Measurements from ENCODE around the gene ZNF584. TPM values are rescaled to one million over a fixed set of nuclear protein-coding genes. Genes with fewer than 3 reads are reported as not detected.
A peak's percentile ranks its signal among the peaks of the same experiment; 100 is the strongest.

ZNF584 gene
- total and polyA plus RNA-seq, 8 donors, result 4.1 to 8.5 (median 5.1) TPM

GRCh38 chr19:58366585-58367430, 41.6 kb upstream of the ZNF584 start:
- intact Hi-C loops (cut with DNase I), result no loop called here
- no peak for DNase-seq
- Histone ChIP-seq H3K4me1 (no peaks in the 10 kb centered on the region), H3K27ac (no peak overlapping the region), H3K4me3 (no peak overlapping the region), H3K27me3 (no peaks in the 10 kb centered on the region), H3K36me3 (no peaks in the 10 kb centered on the region), H3K9me3 (no peaks in the 10 kb centered on the region)
- TF ChIP-seq CTCF (IDR thresholded peaks at IDR 0.05), result no peak
- 88 to 90% methylated on average over 32 of the region's 32 CpGs for WGBS, 2 donors
- no peak for FAIRE-seq
- no peak for ATAC-seq

- ATAC-seq (no peak), DNase-seq (no peak), FAIRE-seq (no peak)
- 83 to 86% methylated on average over 103 to 106 of the region's 106 CpGs for WGBS, 2 donors
- Histone ChIP-seq H3K4me1 (no peaks in the 10 kb centered on the region), H3K36me3 (no peaks in the 10 kb centered on the region), H3K4me3 (no peak overlapping the region), H3K27me3 (no peaks in the 10 kb centered on the region), H3K27ac (no peak overlapping the region), H3K9me3 (no peaks in the 10 kb centered on the region)
- no peak for TF ChIP-seq CTCF (IDR thresholded peaks at IDR 0.05)
- intact Hi-C loops (cut with DNase I), result no loop called here
Measured at GRCh38 chr19:58367698-58368454, 40.6 kb upstream of the ZNF584 start.

DNA sequence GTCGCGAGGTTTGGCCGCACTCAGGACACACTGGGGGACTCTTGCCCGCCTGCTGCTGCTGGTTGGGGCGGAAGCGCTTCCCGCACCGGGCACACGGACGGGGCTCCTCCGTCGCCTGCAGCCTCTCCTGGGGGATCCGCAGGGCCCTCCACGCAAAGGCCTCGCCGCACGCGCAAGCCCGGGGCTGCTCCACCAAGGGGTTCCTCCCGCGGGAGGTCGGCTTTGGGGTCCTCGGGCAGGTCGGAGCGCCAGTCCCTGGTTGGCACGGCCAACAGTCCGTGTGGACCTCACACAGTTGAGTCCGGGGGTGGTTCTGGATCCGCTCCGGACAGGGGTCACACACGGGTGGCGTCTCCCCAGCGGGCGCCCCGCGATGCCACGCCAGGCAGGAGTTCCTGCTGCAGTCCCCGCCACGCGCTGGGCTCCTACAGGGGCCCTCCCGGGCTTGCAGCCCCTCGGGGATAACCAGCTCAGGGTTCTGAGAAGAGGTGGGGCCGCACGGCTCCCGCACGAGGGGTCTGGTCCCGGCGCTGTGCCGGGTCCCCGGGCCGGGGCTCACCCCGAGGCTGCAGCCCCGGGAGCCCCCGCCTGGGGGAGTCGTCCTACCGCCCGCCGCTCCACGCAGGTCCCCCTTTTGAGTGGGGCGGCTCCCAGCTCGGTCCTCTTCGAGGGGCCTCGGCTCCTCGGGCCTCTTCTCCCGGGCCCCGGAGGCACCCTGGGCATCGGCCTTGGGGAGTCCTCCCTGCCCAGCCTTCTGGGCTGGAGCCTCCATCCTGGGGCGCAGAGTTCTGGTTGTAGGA, 39.7 kb upstream of the ZNF584 start:
- no peak for TF ChIP-seq CTCF (IDR thresholded peaks at IDR 0.05)
- no peak overlapping the region for H3K4me3 ChIP-seq
- no peaks in the 10 kb centered on the region for H3K27me3 ChIP-seq
- 90 to 91% methylated on average over 67 to 68 of the region's 68 CpGs for WGBS, 2 donors
- H3K4me1 ChIP-seq, result no peaks in the 10 kb centered on the region
- ATAC-seq (no peak), DNase-seq (peak in 1 of 6 donors; percentile 73), FAIRE-seq (no peak)
- intact Hi-C loops (cut with DNase I), result no loop called here
- no peaks in the 10 kb centered on the region for H3K36me3 ChIP-seq
- H3K9me3 ChIP-seq, result no peaks in the 10 kb centered on the region
- no peak overlapping the region for H3K27ac ChIP-seq

DNA sequence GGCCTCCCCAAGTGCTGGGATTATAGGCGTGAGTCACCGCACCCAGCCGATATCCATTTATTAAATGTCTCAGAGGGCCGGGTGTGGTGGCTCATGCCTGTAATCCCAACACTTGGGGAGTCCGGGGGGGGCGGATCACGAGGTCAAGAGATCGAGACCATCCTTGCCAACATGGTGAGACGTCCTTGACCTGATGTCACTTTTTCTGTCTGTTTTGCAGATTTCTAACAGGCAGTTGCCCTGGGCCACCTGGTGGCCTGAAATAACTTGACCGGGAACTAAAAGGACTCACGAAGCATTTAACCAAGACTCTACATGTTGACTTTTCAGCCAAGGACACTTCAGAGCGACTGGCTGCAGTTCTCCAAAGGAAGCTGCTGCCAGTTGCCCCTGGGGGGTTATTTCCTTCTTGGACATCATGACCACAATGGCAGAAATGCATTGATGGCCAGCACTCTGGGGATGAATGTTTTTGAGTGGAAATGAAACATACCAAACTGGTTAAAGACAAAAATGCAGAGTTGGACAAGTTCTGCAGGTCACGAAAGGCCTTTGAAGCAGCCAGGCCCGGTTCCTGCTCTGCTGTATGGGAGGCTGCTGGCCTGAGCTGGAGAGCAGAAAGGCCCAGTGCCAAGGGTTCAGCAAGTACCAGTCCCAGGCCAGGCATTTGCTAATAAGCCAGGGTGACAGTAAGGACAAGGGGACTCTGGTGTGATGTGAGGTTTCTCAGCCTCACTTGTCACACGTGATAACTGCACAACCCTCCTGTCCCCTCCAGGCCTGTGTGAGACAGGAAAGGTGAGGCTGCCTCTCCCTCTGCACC, 35.9 kb upstream of the ZNF584 start:
- DNase-seq, result peak in 2 of 6 donors; percentile 15 to 32
- FAIRE-seq, result no peak
- no peaks in the 10 kb centered on the region for H3K4me1 ChIP-seq
- WGBS, 2 donors, result 60 to 68% methylated on average over 15 of the region's 15 CpGs
- no peaks in the 10 kb centered on the region for H3K27me3 ChIP-seq
- no peaks in the 10 kb centered on the region for H3K9me3 ChIP-seq
- no peak overlapping the region for H3K27ac ChIP-seq
- no peaks in the 10 kb centered on the region for H3K36me3 ChIP-seq
- intact Hi-C loops (cut with DNase I), result no loop called here
- ATAC-seq, result no peak
- H3K4me3 ChIP-seq, result no peak overlapping the region
- no peak for TF ChIP-seq CTCF (IDR thresholded peaks at IDR 0.05)
